HPDE6-E6E7 (cell line): Measurements from ENCODE around the gene DACT2.
"Not testable (repeated sequence)": the region's sequence is repeated elsewhere in the genome, so short reads cannot be mapped to it uniquely, and the experiment has no call there.

Source experiments
- DNase-seq: peaks from one replicate; pipeline ENCODE4 v3.0.0; 2011; ENCODE audit warnings: missing footprints; ENCODE audit errors: extremely low spot score

The DACT2 gene

GRCh38 chr6:168302534-168302933, 17.0 kb downstream of the DACT2 start:
- DNase-seq, result no peak

- no peak for DNase-seq
Observed at GRCh38 chr6:168301648-168302398, 17.8 kb downstream of the DACT2 start.

- no peak for DNase-seq
Observed at GRCh38 chr6:168300975-168301647, 18.5 kb downstream of the DACT2 start.

GRCh38 chr6:168299541-168300511, 19.8 kb downstream of the DACT2 start:
- no peak for DNase-seq

GRCh38 chr6:168297643-168298042, 21.9 kb downstream of the DACT2 start:
- DNase-seq, result no peak

GRCh38 chr6:168294901-168295300, 24.7 kb downstream of the DACT2 start:
- no peak for DNase-seq

- no peak for DNase-seq
Observed at GRCh38 chr6:168293636-168294530, 25.7 kb downstream of the DACT2 start.

- DNase-seq, result no peak
Observed at GRCh38 chr6:168292826-168293225, 26.8 kb downstream of the DACT2 start.

- DNase-seq, result no peak
Observed at GRCh38 chr6:168291450-168291849, 28.1 kb downstream of the DACT2 start.

GRCh38 chr6:168290095-168290494, 29.5 kb downstream of the DACT2 start:
- DNase-seq, result no peak

GRCh38 chr6:168289571-168289962, 30.0 kb downstream of the DACT2 start:
- DNase-seq, result no peak

GRCh38 chr6:168288781-168289570, 30.6 kb downstream of the DACT2 start:
- DNase-seq, result no peak

GRCh38 chr6:168287460-168287859, 32.1 kb downstream of the DACT2 start:
- DNase-seq, result not testable (repeated sequence)

- DNase-seq, result not testable (repeated sequence)
Observed at GRCh38 chr6:168286771-168287446, 32.7 kb downstream of the DACT2 start.

- no peak for DNase-seq
Observed at GRCh38 chr6:168286116-168286515, 33.5 kb downstream of the DACT2 start.

GRCh38 chr6:168285456-168285855, 34.1 kb downstream of the DACT2 start:
- no peak for DNase-seq

GRCh38 chr6:168284187-168284586, 35.4 kb downstream of the DACT2 start:
- DNase-seq, result peak; percentile 15

GRCh38 chr6:168283686-168284025, 35.9 kb downstream of the DACT2 start:
- no peak for DNase-seq

GRCh38 chr6:168282985-168283685, 36.4 kb downstream of the DACT2 start:
- no peak for DNase-seq
